Inferior parietal cortex (tissue), 1 donor: ENCODE results near the gene COL10A1.

Experiments used
- DNase-seq: peaks from one replicate; pipeline ENCODE4 v3.0.0-alpha.2; 2016; ENCODE audit errors: extremely low spot score

COL10A1 gene

DNA sequence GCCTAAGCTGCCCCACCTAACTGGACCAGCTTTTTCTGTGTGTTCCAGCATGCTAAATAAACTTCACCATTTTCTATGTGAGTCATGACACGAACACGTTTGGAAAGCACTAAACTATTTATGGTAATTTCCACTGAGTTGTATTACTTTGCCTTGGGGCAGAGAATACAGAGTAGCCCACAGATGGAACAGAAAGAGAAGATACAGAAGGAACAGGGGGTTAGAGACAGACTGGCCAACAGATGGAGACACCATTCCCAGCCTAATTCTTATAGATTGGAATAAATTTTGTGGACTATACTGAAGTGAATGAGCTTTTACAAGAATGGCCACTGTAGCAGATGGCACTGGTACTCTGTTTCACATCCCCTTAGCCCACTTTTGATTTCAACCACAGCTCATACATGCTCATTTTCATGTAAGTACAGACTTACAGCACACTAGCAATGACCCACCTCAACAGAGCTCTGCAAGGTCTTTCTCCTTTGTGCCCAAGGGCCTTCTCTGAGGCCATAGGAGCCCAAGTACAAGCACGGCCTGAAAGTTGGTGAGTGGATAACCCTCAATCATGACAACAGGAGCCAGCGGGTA lies 38.4 kb downstream of the COL10A1 start:
- DNase-seq: no peak

- no peak for DNase-seq
Measured at GRCh38 chr6:116084284-116084683, 41.6 kb downstream of the COL10A1 start.

- DNase-seq: no peak
Measured at GRCh38 chr6:116083052-116083451, 42.9 kb downstream of the COL10A1 start.

GRCh38 chr6:116078945-116079344 lies 47.0 kb downstream of the COL10A1 start:
- no peak for DNase-seq

GRCh38 chr6:116078522-116078921 lies 47.4 kb downstream of the COL10A1 start:
- no peak for DNase-seq

- DNase-seq: peak; percentile 18
Measured at GRCh38 chr6:116074732-116075390, 51.1 kb downstream of the COL10A1 start.

DNA sequence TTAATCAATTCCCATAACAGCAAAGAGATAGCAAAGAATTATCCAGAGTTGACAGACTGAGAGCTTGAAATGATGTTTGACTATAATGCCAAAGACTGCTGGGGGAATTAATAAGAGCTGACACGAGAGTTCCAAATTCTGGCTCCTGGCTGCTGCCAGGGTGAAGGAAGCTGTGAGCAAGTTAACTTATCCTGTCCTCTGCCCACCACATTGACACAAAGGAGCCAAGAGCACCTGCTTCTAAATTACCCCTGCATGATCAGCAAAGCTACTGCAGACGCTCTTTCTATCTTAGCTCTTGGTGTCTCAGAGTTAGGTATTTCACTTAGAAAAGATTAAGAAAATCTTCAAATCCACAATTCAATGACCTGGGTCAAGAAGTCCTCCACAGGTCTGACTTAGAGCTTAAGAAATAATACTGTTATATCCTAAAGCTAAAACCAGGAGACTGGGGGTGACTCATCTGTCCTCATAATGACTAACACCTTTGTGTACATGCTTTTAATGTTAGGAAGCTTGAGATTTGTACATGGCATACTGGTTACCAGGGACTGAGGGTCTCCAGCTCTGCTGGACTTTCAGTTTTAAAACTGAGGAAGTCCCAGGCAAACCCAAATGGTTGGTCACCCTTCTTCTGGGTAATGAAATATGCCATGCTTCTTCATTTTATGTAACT lies 52.0 kb downstream of the COL10A1 start:
- no peak for DNase-seq

- no peak for DNase-seq
Measured at GRCh38 chr6:116072368-116072767, 53.6 kb downstream of the COL10A1 start.

- DNase-seq: no peak
Measured at GRCh38 chr6:116070616-116071389, 55.1 kb downstream of the COL10A1 start.

- DNase-seq: no peak
Measured at GRCh38 chr6:116070101-116070500, 55.8 kb downstream of the COL10A1 start.
